NCI-H2171 treated with DMSO at 0.1 percent for 48 hours (cell line): ENCODE data around the gene ASGR2.
A peak's percentile ranks its signal among the peaks of the same experiment; 100 is the strongest.

Source experiments
- DNase-seq: peaks from one replicate; lab custom pipeline; 2025; lab: John Stamatoyannopoulos, UW

Gene ASGR2

GRCh38 chr17:7060165-7060891 is 54.3 kb downstream of the ASGR2 start:
- DNase-seq = peak; percentile 26

GRCh38 chr17:7058831-7059447 is 55.7 kb downstream of the ASGR2 start:
- DNase-seq = no peak

GRCh38 chr17:7056386-7056785 is 58.2 kb downstream of the ASGR2 start:
- DNase-seq = no peak
